Common myeloid progenitor, CD34-positive (primary cell): ENCODE data around the gene ERO1A.
A peak's percentile ranks its signal among the peaks of the same experiment; 100 is the strongest.

ENCODE experiments used
- CTCF ChIA-PET: fragments of 350-600 bp; sonication (Branson Sonifier 250); formaldehyde crosslinking; loops from one replicate; lab custom pipeline; 2021; ENCODE audit warnings: antibody characterized with exemption; lab: Charles Lee
- POLR2A ChIA-PET: fragments of 350-600 bp; sonication (Branson Sonifier 250); formaldehyde crosslinking; loops from one replicate; lab custom pipeline; 2021; ENCODE audit warnings: antibody characterized with exemption; lab: Charles Lee
- DNase-seq, 3 donors: peaks; one replicate each; pipeline versions ENCODE4 v3.0.0 to v3.0.0-alpha.2; 2013
- H3K27ac ChIP-seq, 2 experiments: 1 replicate in 1 of 2; 2 replicates in 1 of 2; pipeline ENCODE4 v1.7.0; 2013; ENCODE audit warnings: inconsistent platforms in 2 of 2, low read length in 2 of 2, mild to moderate bottlenecking in 2 of 2, low read depth in 1 of 2, moderate library complexity in 1 of 2; ENCODE audit not compliant: severe bottlenecking in 2 of 2, insufficient read depth in 1 of 2, poor library complexity in 1 of 2
- H3K27me3 ChIP-seq, 5 experiments: replicated peaks in 2 of 5; 1 replicate in 3 of 5; 2 replicates in 2 of 5; pipeline versions ENCODE4 v1.6.1 to v1.7.0; 2013; ENCODE audit warnings: low read length in 4 of 5, mild to moderate bottlenecking in 2 of 5, moderate library complexity in 2 of 5, inconsistent platforms in 1 of 5; ENCODE audit not compliant: insufficient read depth in 5 of 5, control insufficient read depth in 4 of 5
- H3K36me3 ChIP-seq, 4 experiments: 1 replicate in 2 of 4; 2 replicates in 2 of 4; pipeline versions ENCODE4 v1.6.1 to v1.7.0; 2013; ENCODE audit warnings: low read length in 3 of 4, control low read depth in 1 of 4, mild to moderate bottlenecking in 1 of 4; ENCODE audit not compliant: control insufficient read depth in 4 of 4, insufficient read depth in 4 of 4
- H3K4me1 ChIP-seq, 4 experiments: 1 replicate in 3 of 4; 2 replicates in 1 of 4; pipeline versions ENCODE4 v1.6.1 to v1.7.1; 2013; ENCODE audit warnings: low read length in 3 of 4, mild to moderate bottlenecking in 3 of 4, control low read depth in 1 of 4, inconsistent platforms in 1 of 4, moderate library complexity in 1 of 4; ENCODE audit not compliant: control insufficient read depth in 4 of 4, insufficient read depth in 4 of 4; ENCODE audit errors: control extremely low read depth in 1 of 4
- H3K4me3 ChIP-seq, 7 experiments: 1 replicate in 4 of 7; 2 replicates in 3 of 7; pipeline versions ENCODE4 v1.5.1 to v1.7.0; 2013; ENCODE audit warnings: mild to moderate bottlenecking in 7 of 7, low read length in 6 of 7, moderate library complexity in 6 of 7, inconsistent platforms in 2 of 7, low read depth in 2 of 7, control low read depth in 1 of 7; ENCODE audit not compliant: insufficient read depth in 4 of 7, control insufficient read depth in 1 of 7; ENCODE audit errors: extremely low read depth in 1 of 7
- H3K9me3 ChIP-seq, 5 experiments: 1 replicate in 4 of 5; 2 replicates in 1 of 5; pipeline versions ENCODE4 v1.6.1 to v1.7.1; 2013; ENCODE audit warnings: low read length in 4 of 5, mild to moderate bottlenecking in 2 of 5, inconsistent platforms in 1 of 5, low read depth in 1 of 5, moderate library complexity in 1 of 5; ENCODE audit not compliant: control insufficient read depth in 4 of 5, insufficient read depth in 2 of 5; ENCODE audit errors: control extremely low read depth in 1 of 5
- WGBS: methylation state at CpG from one replicate; pipeline ENCODE4 v1.1.5; 2013; ENCODE audit not compliant: insufficient coverage; 5-methylcytosine and 5-hydroxymethylcytosine counted together

ERO1A gene

DNA sequence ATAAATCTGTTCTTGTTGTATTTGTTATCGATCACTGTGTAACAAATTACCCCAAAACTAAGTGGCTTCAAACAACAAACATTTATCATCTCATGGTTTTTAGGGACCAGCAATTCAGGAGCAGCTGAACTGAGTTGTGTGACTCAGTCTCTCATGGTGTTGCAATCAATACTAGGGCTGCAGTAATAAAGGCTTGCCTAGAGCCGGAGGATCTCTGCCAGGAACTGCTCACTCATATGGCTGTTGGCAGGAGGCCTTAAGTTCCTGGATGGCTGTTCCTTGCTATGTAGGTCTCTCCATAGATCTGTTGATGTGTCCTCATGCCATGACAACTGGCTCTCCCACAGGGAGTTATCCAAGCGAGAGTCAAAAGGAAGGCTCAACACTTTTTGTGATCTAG lies 7.9 kb upstream of the ERO1A start:
- POLR2A ChIA-PET = no interaction called here
- H3K27ac ChIP-seq = no peak overlapping the region
- no peaks in the 10 kb centered on the region for H3K36me3 ChIP-seq
- H3K9me3 ChIP-seq = no peaks in the 10 kb centered on the region
- H3K4me1 ChIP-seq = peaks cover 4 to 17% (median 13%) of the 10 kb centered on the region in 4 experiments
- H3K27me3 ChIP-seq = no peaks in the 10 kb centered on the region
- WGBS = 100% methylated on average over 2 of the region's 3 CpGs
- CTCF ChIA-PET = interaction anchor here (0.7 kb wide), 1 partner anchor 11 kb away, joined by 3 read pairs; no protein-coding TSS in a partner anchor
- no peak for DNase-seq
- no peak overlapping the region for H3K4me3 ChIP-seq

GRCh38 chr14:52701223-52701622 lies 5.9 kb upstream of the ERO1A start:
- Histone ChIP-seq H3K27me3 (no peaks in the 10 kb centered on the region), H3K36me3 (no peaks in the 10 kb centered on the region), H3K4me1 (peaks cover 0 to 5% (median 2%) of the 10 kb centered on the region in 4 experiments), H3K9me3 (no peaks in the 10 kb centered on the region), H3K4me3 (no peak overlapping the region), H3K27ac (no peak overlapping the region)
- ChIA-PET POLR2A (interaction anchor here (0.7 kb wide), 1 partner anchor 466 kb away, joined by 3 read pairs; no protein-coding TSS in a partner anchor), CTCF (interaction anchor here (0.7 to 1.8 kb wide), 2 partner anchors 10 to 680 kb away, joined by 3 read pairs; no protein-coding TSS in a partner anchor)
- 80% methylated on average over 1 of the region's 3 CpGs for WGBS
- DNase-seq = no peak

DNA sequence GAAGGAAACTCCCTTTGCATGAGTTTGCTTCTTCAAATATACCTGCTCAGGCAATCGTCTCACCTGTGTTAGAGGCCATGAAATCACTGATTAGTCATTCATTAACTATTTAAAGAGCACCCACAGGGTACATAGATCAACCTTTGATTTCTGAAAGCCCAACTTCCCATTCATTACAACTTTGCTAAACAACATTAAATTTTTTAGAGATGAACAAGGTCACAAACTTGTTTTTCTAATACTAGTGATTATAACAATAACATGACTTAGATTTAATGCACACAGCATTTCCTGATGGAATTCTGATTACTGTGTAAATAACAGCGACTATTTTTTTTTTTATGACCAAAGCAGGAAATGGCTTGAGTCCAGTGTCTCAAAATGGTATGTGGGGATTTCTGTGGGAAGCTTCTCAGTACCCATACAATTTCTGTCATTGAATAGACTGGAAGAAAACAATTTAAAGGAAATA lies 5.4 kb upstream of the ERO1A start:
- 91% methylated on average over 1 of the region's 2 CpGs for WGBS
- DNase-seq = no peak
- peaks cover 0 to 4% (median 2%) of the 10 kb centered on the region in 4 experiments for H3K4me1 ChIP-seq
- H3K27me3 ChIP-seq = no peaks in the 10 kb centered on the region
- no peak overlapping the region for H3K4me3 ChIP-seq
- no peaks in the 10 kb centered on the region for H3K36me3 ChIP-seq
- H3K9me3 ChIP-seq = no peaks in the 10 kb centered on the region
- H3K27ac ChIP-seq = no peak overlapping the region
- ChIA-PET CTCF (interaction anchor here (0.7 to 1.8 kb wide), 2 partner anchors 11 to 679 kb away, joined by 3 read pairs; no protein-coding TSS in a partner anchor), POLR2A (no interaction called here)

DNA sequence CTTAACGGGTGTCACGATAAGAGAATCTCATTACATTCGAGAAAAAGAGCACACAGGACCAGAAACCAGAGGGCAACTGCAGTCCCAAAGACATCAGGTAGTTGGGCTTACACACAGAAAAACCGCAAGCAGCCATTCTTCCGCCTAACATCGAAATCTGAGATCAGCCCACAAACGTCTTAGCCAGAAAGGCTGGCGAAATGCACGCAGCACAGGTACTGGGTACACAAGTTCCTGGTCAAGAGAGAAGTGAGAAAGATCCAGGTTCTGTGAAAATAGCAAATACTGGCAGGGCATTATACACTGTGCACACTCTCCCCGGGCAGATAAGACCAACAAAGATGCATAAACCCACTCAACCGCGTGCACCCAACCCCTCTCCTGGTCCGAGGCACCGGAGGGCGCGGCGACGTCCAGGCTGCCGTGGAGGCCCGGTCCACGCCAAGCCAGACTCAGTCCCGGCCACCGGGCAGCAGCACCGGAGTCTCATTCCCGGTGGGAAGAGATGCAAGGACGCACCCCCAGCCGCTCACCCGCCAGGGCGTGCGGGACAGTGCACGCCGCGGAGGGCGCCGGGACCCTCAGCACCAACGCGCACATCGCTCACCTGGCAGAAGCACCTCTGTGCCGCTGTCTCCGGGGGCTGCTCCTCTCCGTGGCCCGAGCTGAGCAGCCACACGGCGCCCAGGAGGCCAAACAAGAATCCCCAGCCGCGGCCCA lies 437 bp downstream of the ERO1A start:
- ChIA-PET CTCF (no interaction called here), POLR2A (interaction anchor here (1.0 kb wide), 1 partner anchor 11 kb away, joined by 6 read pairs; no protein-coding TSS in a partner anchor)
- Histone ChIP-seq H3K36me3 (no peaks in the 10 kb centered on the region), H3K27me3 (no peaks in the 10 kb centered on the region), H3K27ac (peak overlapping the region; percentile 64 to 86), H3K9me3 (no peaks in the 10 kb centered on the region), H3K4me1 (peaks cover 14 to 39% (median 27%) of the 10 kb centered on the region in 4 experiments), H3K4me3 (peak overlapping the region; percentile 76 to 98 (median 90))
- peak; percentile 69 to 91 (median 87) for DNase-seq
- WGBS = 0% methylated on average over 41 of the region's 46 CpGs

DNA sequence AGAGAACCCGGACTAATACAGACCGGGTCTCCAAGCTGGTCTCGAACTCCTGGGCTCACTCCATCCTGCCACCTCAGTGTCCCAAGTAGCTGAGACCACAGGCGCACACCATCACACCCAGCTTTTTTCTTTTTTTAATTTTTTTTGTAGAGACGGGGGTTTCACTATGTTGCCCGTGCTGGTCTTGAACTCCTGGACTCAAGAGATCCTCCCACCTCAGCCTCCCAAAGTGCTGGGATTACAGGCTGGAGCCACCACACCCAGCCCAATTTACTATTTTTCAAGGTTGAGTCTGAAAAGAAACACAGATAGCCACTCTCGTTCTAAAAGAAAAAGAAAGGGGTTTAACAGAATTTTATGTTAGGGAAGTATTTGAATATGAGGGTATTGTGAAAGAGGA lies 1.8 kb downstream of the ERO1A start:
- Histone ChIP-seq H3K9me3 (no peaks in the 10 kb centered on the region), H3K36me3 (no peaks in the 10 kb centered on the region), H3K27ac (no peak overlapping the region), H3K27me3 (no peaks in the 10 kb centered on the region), H3K4me3 (peak overlapping the region in 1 of 7 experiments; percentile 91), H3K4me1 (peaks cover 14 to 39% (median 27%) of the 10 kb centered on the region in 4 experiments)
- ChIA-PET POLR2A (no interaction called here), CTCF (no interaction called here)
- no peak for DNase-seq
- 100% methylated on average over 4 of the region's 7 CpGs for WGBS

DNA sequence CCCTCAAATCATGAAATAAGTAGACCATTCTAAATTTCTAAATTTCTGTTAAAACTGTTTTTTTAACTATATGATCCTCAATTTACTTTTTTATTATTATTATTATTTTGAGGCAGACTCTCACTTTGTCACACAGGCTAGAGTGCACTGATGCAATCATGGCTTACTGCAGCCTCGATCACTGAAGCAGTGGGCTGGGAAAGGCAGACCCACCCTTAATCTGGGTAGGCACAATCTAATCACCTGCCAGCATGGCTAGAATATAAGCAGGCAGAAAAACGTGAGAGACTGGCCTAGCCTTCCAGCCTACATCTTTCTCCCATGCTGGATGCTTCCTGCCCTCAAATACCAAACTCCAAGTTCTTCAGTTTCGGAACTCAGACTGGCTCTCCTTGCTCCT lies 2.3 kb downstream of the ERO1A start:
- 93% methylated on average over 3 of the region's 3 CpGs for WGBS
- ChIA-PET POLR2A (no interaction called here), CTCF (interaction anchor here (1.1 kb wide), 1 partner anchor 14 kb away, joined by 3 read pairs; no protein-coding TSS in a partner anchor)
- H3K27ac ChIP-seq = no peak overlapping the region
- no peak overlapping the region for H3K4me3 ChIP-seq
- no peaks in the 10 kb centered on the region for H3K27me3 ChIP-seq
- DNase-seq = no peak
- H3K9me3 ChIP-seq = no peaks in the 10 kb centered on the region
- no peaks in the 10 kb centered on the region for H3K36me3 ChIP-seq
- peaks cover 14 to 39% (median 27%) of the 10 kb centered on the region in 4 experiments for H3K4me1 ChIP-seq
